Stimulated activated CD8-positive, alpha-beta memory T cell treated with anti-CD3 and anti-CD28 coated beads, Interleukin-7, amount 100 ng/mL, for 24 hours (primary cell): ENCODE measurements around the gene FAM174C.

Source experiments
- DNase-seq: peaks from one replicate; pipeline ENCODE4 v3.0.0-alpha.2; 2020; ENCODE audit warnings: low read depth

Gene FAM174C

GRCh38 chr19:1273263-1274041 lies 1.9 kb upstream of the FAM174C start:
- no peak for DNase-seq

- no peak for DNase-seq
Observed at GRCh38 chr19:1274081-1274851, 1.1 kb upstream of the FAM174C start.

- no peak for DNase-seq
Observed at GRCh38 chr19:1274852-1275259, 474 bp upstream of the FAM174C start.

- DNase-seq = no peak
Observed at GRCh38 chr19:1275976-1276627, 772 bp downstream of the FAM174C start.

GRCh38 chr19:1276628-1277022 lies 1.3 kb downstream of the FAM174C start:
- DNase-seq = no peak

- DNase-seq = no peak
Observed at GRCh38 chr19:1277061-1277460, 1.7 kb downstream of the FAM174C start.

- DNase-seq = no peak
Observed at GRCh38 chr19:1278074-1278473, 2.7 kb downstream of the FAM174C start.

- no peak for DNase-seq
Observed at GRCh38 chr19:1278713-1279660, 3.7 kb downstream of the FAM174C start.

GRCh38 chr19:1279782-1280341 lies 4.5 kb downstream of the FAM174C start:
- no peak for DNase-seq

- no peak for DNase-seq
Observed at GRCh38 chr19:1280636-1281568, 5.6 kb downstream of the FAM174C start.

- no peak for DNase-seq
Observed at GRCh38 chr19:1281569-1282287, 6.4 kb downstream of the FAM174C start.

GRCh38 chr19:1282588-1283206 lies 7.4 kb downstream of the FAM174C start:
- DNase-seq = no peak

GRCh38 chr19:1283207-1283916 lies 8.0 kb downstream of the FAM174C start:
- DNase-seq = no peak

GRCh38 chr19:1283917-1284292 lies 8.6 kb downstream of the FAM174C start:
- no peak for DNase-seq

GRCh38 chr19:1284293-1284978 lies 9.1 kb downstream of the FAM174C start:
- DNase-seq = no peak

- DNase-seq = no peak
Observed at GRCh38 chr19:1284979-1285736, 9.8 kb downstream of the FAM174C start.

GRCh38 chr19:1285737-1286360 lies 10.5 kb downstream of the FAM174C start, which contains the start of gene EFNA2:
Gene EFNA2, plus strand, starts transcription at chr19:1285873. Its CDS starts 296 bp downstream, at chr19:1286169.
- no peak for DNase-seq
